Measurements from ENCODE around the gene MOK.

MOK gene

DNA sequence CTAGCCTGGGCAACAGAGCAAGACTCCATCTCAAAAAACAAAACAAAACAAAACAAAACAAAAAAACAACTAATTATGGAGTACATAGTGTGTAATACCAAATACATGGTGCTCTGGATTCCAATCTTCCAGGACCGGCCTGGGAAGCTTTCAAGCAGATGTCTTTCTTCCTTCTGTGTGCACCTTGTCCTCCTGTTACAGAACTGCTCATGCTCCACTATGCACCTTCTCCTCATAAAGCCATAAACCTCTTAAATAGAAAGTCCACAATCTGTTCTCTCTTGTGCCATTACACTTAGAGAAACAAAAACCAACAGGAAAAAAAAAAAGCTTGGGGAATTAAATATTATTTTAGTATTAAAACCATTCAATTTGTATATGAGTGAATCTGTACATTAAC is 12.5 kb downstream of the MOK start:
- Histone ChIP-seq H3K9ac (ENCODE audit: low read length) (no peak overlapping the region), H3K4me1 (ENCODE audit: low read length) (no peaks in the 10 kb centered on the region), H3K9me2 (replicated peaks; ENCODE audit: insufficient read depth, low read length) (no peaks in the 10 kb centered on the region), H2AFZ (ENCODE audit: low read length) (no peak overlapping the region), H3K27ac (ENCODE audit: low read length) (no peak overlapping the region), H4K20me1 (ENCODE audit: insufficient read depth, low read length) (no peaks in the 10 kb centered on the region), H3K9me3 (replicated peaks; ENCODE audit: insufficient read depth, low read length) (no peaks in the 10 kb centered on the region), H3K36me3 (replicated peaks; ENCODE audit: insufficient read depth, low read length) (no peaks in the 10 kb centered on the region), H3K4me2 (ENCODE audit: low read depth, low read length) (no peak overlapping the region), H3K27me3 (replicated peaks; ENCODE audit: insufficient read depth, low read length) (no peaks in the 10 kb centered on the region), H3F3A (ENCODE audit: insufficient read depth, low read length) (no peaks in the 10 kb centered on the region), H3K79me2 (ENCODE audit: low read length) (no peaks in the 10 kb centered on the region), H3K4me3 (ENCODE audit: low read length) (no peak overlapping the region)
- TF ChIP-seq, protein P1, sequence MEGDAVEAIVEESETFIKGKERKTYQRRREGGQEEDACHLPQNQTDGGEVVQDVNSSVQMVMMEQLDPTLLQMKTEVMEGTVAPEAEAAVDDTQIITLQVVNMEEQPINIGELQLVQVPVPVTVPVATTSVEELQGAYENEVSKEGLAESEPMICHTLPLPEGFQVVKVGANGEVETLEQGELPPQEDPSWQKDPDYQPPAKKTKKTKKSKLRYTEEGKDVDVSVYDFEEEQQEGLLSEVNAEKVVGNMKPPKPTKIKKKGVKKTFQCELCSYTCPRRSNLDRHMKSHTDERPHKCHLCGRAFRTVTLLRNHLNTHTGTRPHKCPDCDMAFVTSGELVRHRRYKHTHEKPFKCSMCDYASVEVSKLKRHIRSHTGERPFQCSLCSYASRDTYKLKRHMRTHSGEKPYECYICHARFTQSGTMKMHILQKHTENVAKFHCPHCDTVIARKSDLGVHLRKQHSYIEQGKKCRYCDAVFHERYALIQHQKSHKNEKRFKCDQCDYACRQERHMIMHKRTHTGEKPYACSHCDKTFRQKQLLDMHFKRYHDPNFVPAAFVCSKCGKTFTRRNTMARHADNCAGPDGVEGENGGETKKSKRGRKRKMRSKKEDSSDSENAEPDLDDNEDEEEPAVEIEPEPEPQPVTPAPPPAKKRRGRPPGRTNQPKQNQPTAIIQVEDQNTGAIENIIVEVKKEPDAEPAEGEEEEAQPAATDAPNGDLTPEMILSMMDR (IDR thresholded peaks at IDR 0.05; ENCODE audit: low read length), result no peak
- no peak for TF ChIP-seq EZH2 (optimal IDR thresholded peaks at IDR 0.05; ENCODE audit: low read depth, low read length)
- TF ChIP-seq EZH2phosphoT487 (IDR thresholded peaks at IDR 0.05; ENCODE audit: low read length), result no peak
- DNase-seq, result no peak

DNA sequence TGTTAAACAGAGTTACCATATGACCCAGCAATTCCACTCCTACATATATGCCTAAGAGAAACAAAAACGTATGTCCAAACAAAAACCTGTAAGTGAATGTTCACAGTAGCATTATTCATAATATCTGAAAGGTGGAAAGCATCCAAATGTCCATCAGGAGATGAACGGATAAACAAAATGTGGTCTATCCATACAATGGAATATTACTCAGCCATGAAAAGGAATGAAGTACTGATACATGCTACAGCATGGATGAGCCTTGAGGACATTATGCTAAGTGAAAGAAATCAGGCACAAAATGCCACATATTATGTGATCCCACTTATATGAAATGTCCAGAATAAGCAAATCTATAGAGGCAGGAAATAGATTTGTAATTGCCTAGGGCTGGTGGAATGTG is 16.8 kb downstream of the MOK start:
- H3K9me3 ChIP-seq (replicated peaks; ENCODE audit: insufficient read depth, low read length), result no peaks in the 10 kb centered on the region
- H3K9ac ChIP-seq (ENCODE audit: low read length), result no peak overlapping the region
- H3K4me1 ChIP-seq (ENCODE audit: low read length), result no peaks in the 10 kb centered on the region
- no peaks in the 10 kb centered on the region for H3K36me3 ChIP-seq (replicated peaks; ENCODE audit: insufficient read depth, low read length)
- H3K9me2 ChIP-seq (replicated peaks; ENCODE audit: insufficient read depth, low read length), result no peaks in the 10 kb centered on the region
- no peaks in the 10 kb centered on the region for H3F3A ChIP-seq (ENCODE audit: insufficient read depth, low read length)
- no peak overlapping the region for H3K4me2 ChIP-seq (ENCODE audit: low read depth, low read length)
- TF ChIP-seq EZH2phosphoT487 (IDR thresholded peaks at IDR 0.05; ENCODE audit: low read length), result no peak
- TF ChIP-seq EZH2 (optimal IDR thresholded peaks at IDR 0.05; ENCODE audit: low read depth, low read length), result no peak
- TF ChIP-seq, protein P1 (IDR thresholded peaks at IDR 0.05; ENCODE audit: low read length), result no peak
- no peaks in the 10 kb centered on the region for H4K20me1 ChIP-seq (ENCODE audit: insufficient read depth, low read length)
- H3K79me2 ChIP-seq (ENCODE audit: low read length), result no peaks in the 10 kb centered on the region
- H3K27ac ChIP-seq (ENCODE audit: low read length), result no peak overlapping the region
- DNase-seq, result no peak
- H3K27me3 ChIP-seq (replicated peaks; ENCODE audit: insufficient read depth, low read length), result no peaks in the 10 kb centered on the region
- no peak overlapping the region for H3K4me3 ChIP-seq (ENCODE audit: low read length)
- no peak overlapping the region for H2AFZ ChIP-seq (ENCODE audit: low read length)

DNA sequence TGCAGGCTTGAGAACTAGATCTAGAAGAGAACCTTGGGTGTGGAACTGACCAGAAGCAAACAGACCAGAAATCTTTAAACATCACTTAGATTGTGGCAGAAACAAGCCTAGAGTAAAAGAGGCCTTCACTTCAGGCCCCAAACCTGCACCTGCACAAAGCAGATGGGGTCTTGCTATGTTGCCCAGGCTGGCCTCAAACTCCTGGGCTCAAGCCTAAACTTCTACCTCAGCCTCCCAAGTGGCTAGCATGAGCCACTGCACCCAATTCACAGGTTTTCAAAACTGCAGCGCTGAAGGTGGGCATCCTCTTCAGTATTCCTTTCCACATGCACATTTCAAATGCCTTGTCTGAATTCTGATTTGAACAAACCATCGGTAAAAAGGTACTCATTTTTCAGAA is 19.9 kb downstream of the MOK start:
- no peaks in the 10 kb centered on the region for H3K4me1 ChIP-seq (ENCODE audit: low read length)
- no peak overlapping the region for H3K27ac ChIP-seq (ENCODE audit: low read length)
- H3K36me3 ChIP-seq (replicated peaks; ENCODE audit: insufficient read depth, low read length), result no peaks in the 10 kb centered on the region
- H3K4me2 ChIP-seq (ENCODE audit: low read depth, low read length), result no peak overlapping the region
- no peak overlapping the region for H2AFZ ChIP-seq (ENCODE audit: low read length)
- no peaks in the 10 kb centered on the region for H3F3A ChIP-seq (ENCODE audit: insufficient read depth, low read length)
- no peaks in the 10 kb centered on the region for H3K9me2 ChIP-seq (replicated peaks; ENCODE audit: insufficient read depth, low read length)
- H3K79me2 ChIP-seq (ENCODE audit: low read length), result no peaks in the 10 kb centered on the region
- H3K4me3 ChIP-seq (ENCODE audit: low read length), result no peak overlapping the region
- DNase-seq, result no peak
- no peak overlapping the region for H3K9ac ChIP-seq (ENCODE audit: low read length)
- H3K9me3 ChIP-seq (replicated peaks; ENCODE audit: insufficient read depth, low read length), result no peaks in the 10 kb centered on the region
- TF ChIP-seq, protein P1 (IDR thresholded peaks at IDR 0.05; ENCODE audit: low read length), result no peak
- TF ChIP-seq EZH2 (optimal IDR thresholded peaks at IDR 0.05; ENCODE audit: low read depth, low read length) (no peak), EZH2phosphoT487 (IDR thresholded peaks at IDR 0.05; ENCODE audit: low read length) (no peak)
- no peaks in the 10 kb centered on the region for H3K27me3 ChIP-seq (replicated peaks; ENCODE audit: insufficient read depth, low read length)
- no peaks in the 10 kb centered on the region for H4K20me1 ChIP-seq (ENCODE audit: insufficient read depth, low read length)

Data from MM.1S (cell line).